Trophoblast cell (in vitro differentiated cells and primary cell): ENCODE results near the gene RANBP9.

Experiments used
- DNase-seq, 2 donors: peaks; one replicate each; pipeline ENCODE4 v3.0.0-alpha.2; 2016
- H2AFZ ChIP-seq: 2 replicates; pipeline ENCODE4 v1.6.1; 2013; ENCODE audit warnings: low read length, moderate library complexity, mild to moderate bottlenecking; ENCODE audit not compliant: insufficient read depth, poor library complexity
- H2AK5ac ChIP-seq: 2 replicates; pipeline ENCODE4 v1.6.1; 2013; ENCODE audit warnings: mild to moderate bottlenecking, low read length
- H2BK120ac ChIP-seq: 2 replicates; pipeline ENCODE4 v1.6.1; 2013; ENCODE audit warnings: low read length, mild to moderate bottlenecking, moderate library complexity; ENCODE audit not compliant: insufficient read depth, poor library complexity
- H2BK12ac ChIP-seq: 2 replicates; pipeline ENCODE4 v1.6.1; 2013; ENCODE audit warnings: mild to moderate bottlenecking, low read length, moderate library complexity
- H2BK5ac ChIP-seq: 2 replicates; pipeline ENCODE4 v1.6.1; 2013; ENCODE audit warnings: low read length, low read depth, moderate library complexity, mild to moderate bottlenecking; ENCODE audit not compliant: poor library complexity
- H3K14ac ChIP-seq: 2 replicates; pipeline ENCODE4 v1.6.1; 2013; ENCODE audit warnings: mild to moderate bottlenecking, low read length
- H3K18ac ChIP-seq: 2 replicates; pipeline ENCODE4 v1.6.1; 2013; ENCODE audit warnings: mild to moderate bottlenecking, low read length
- H3K23ac ChIP-seq: 2 replicates; pipeline ENCODE4 v1.6.1; 2013; ENCODE audit warnings: low read length
- H3K27ac ChIP-seq: 2 replicates; pipeline ENCODE4 v1.5.1; 2013; ENCODE audit warnings: low read depth, mild to moderate bottlenecking, inconsistent platforms, low read length, moderate library complexity
- H3K27me3 ChIP-seq: 2 replicates; pipeline ENCODE4 v1.6.1; 2013; ENCODE audit warnings: inconsistent platforms, mild to moderate bottlenecking, low read length, moderate library complexity; ENCODE audit not compliant: insufficient read depth
- H3K36me3 ChIP-seq, 2 experiments: 1 replicate in 1 of 2; 2 replicates in 1 of 2; pipeline ENCODE4 v1.6.1; 2013; ENCODE audit warnings: low read length in 2 of 2, mild to moderate bottlenecking in 2 of 2, moderate library complexity in 1 of 2; ENCODE audit not compliant: insufficient read depth in 2 of 2, control insufficient read depth in 1 of 2
- H3K4ac ChIP-seq: 2 replicates; pipeline ENCODE4 v1.6.1; 2013; ENCODE audit warnings: low read depth, mild to moderate bottlenecking, low read length, moderate library complexity
- H3K4me1 ChIP-seq, 2 experiments: 1 replicate in 1 of 2; 2 replicates in 1 of 2; pipeline ENCODE4 v1.6.1; 2013; ENCODE audit warnings: low read length in 2 of 2, mild to moderate bottlenecking in 2 of 2, moderate library complexity in 1 of 2; ENCODE audit not compliant: insufficient read depth in 2 of 2, control insufficient read depth in 1 of 2
- H3K4me2 ChIP-seq: 2 replicates; pipeline ENCODE4 v1.6.1; 2013; ENCODE audit warnings: inconsistent platforms, mild to moderate bottlenecking, low read length, moderate library complexity
- H3K4me3 ChIP-seq: 2 replicates; pipeline ENCODE4 v1.5.1; 2013; ENCODE audit warnings: mild to moderate bottlenecking, low read depth, low read length, inconsistent platforms
- H3K79me1 ChIP-seq: one replicate; pipeline ENCODE4 v1.6.1; 2013; ENCODE audit warnings: low read length
- H3K79me2 ChIP-seq: 2 replicates; pipeline ENCODE4 v1.6.1; 2013; ENCODE audit warnings: low read length, mild to moderate bottlenecking; ENCODE audit not compliant: control insufficient read depth, insufficient read depth, poor library complexity
- H3K9ac ChIP-seq: 2 replicates; pipeline ENCODE4 v1.6.1; 2013; ENCODE audit warnings: mild to moderate bottlenecking, low read length
- H3K9me3 ChIP-seq: 2 replicates; pipeline ENCODE4 v1.6.1; 2013; ENCODE audit warnings: low read depth, mild to moderate bottlenecking, control low read depth, inconsistent platforms, low read length; ENCODE audit not compliant: insufficient read depth
- H4K12ac ChIP-seq: 2 replicates; pipeline ENCODE4 v1.6.1; 2013; ENCODE audit warnings: low read depth, mild to moderate bottlenecking, low read length, moderate library complexity
- H4K8ac ChIP-seq: 2 replicates; pipeline ENCODE4 v1.6.1; 2013; ENCODE audit warnings: low read depth, mild to moderate bottlenecking, low read length, moderate library complexity
- H4K91ac ChIP-seq: one replicate; pipeline ENCODE4 v1.6.1; 2013; ENCODE audit warnings: low read depth, mild to moderate bottlenecking, low read length, moderate library complexity
- WGBS: extraction: QIAGEN DNeasy Blood & Tissue Kit; methylation state at CpG from one replicate; pipeline ENCODE4 v1.1.7; 2013; ENCODE audit warnings: missing lambda C conversion rate; ENCODE audit not compliant: insufficient read length, insufficient coverage; ENCODE audit errors: extremely low coverage; 5-methylcytosine and 5-hydroxymethylcytosine counted together

Gene RANBP9

GRCh38 chr6:13703496-13703895, 8.1 kb downstream of the RANBP9 start:
- Histone ChIP-seq H3K4me2 (no peak overlapping the region), H3K4me3 (no peak overlapping the region), H4K91ac (no peak overlapping the region), H3K4ac (peak overlapping the region; percentile 50), H3K9me3 (no peaks in the 10 kb centered on the region), H3K9ac (no peak overlapping the region), H3K27ac (no peak overlapping the region), H3K18ac (no peak overlapping the region), H4K12ac (no peak overlapping the region), H2AK5ac (no peak overlapping the region), H3K27me3 (no peaks in the 10 kb centered on the region), H3K23ac (no peak overlapping the region), H3K14ac (no peak overlapping the region), H3K79me2 (peaks cover 11% of the 10 kb centered on the region), H4K8ac (no peak overlapping the region), H3K36me3 (peaks cover 3 to 4% of the 10 kb centered on the region in 2 experiments), H3K79me1 (no peaks in the 10 kb centered on the region), H2AFZ (no peak overlapping the region), H2BK120ac (no peak overlapping the region), H2BK5ac (no peak overlapping the region), H2BK12ac (no peak overlapping the region), H3K4me1 (peaks cover 3 to 5% of the 10 kb centered on the region in 2 experiments)
- DNase-seq: no peak

GRCh38 chr6:13702809-13703302, 8.8 kb downstream of the RANBP9 start:
- H3K9me3 ChIP-seq: no peaks in the 10 kb centered on the region
- no peak overlapping the region for H3K14ac ChIP-seq
- H3K23ac ChIP-seq: no peak overlapping the region
- H2BK120ac ChIP-seq: no peak overlapping the region
- no peaks in the 10 kb centered on the region for H3K27me3 ChIP-seq
- H3K79me1 ChIP-seq: no peaks in the 10 kb centered on the region
- no peak overlapping the region for H3K9ac ChIP-seq
- peak overlapping the region; percentile 50 for H3K4ac ChIP-seq
- H3K4me3 ChIP-seq: no peak overlapping the region
- peaks cover 3 to 4% of the 10 kb centered on the region in 2 experiments for H3K36me3 ChIP-seq
- H2BK5ac ChIP-seq: no peak overlapping the region
- no CpG with 5 or more reads among the region's 4 CpGs for WGBS
- no peak overlapping the region for H3K4me2 ChIP-seq
- H2AFZ ChIP-seq: no peak overlapping the region
- no peak overlapping the region for H4K12ac ChIP-seq
- H3K18ac ChIP-seq: no peak overlapping the region
- peaks cover 7% of the 10 kb centered on the region for H3K79me2 ChIP-seq
- H4K8ac ChIP-seq: no peak overlapping the region
- H3K4me1 ChIP-seq: peaks cover 0 to 3% of the 10 kb centered on the region in 2 experiments
- H4K91ac ChIP-seq: no peak overlapping the region
- no peak overlapping the region for H3K27ac ChIP-seq
- no peak overlapping the region for H2BK12ac ChIP-seq
- peak in 1 of 2 donors; percentile 36 for DNase-seq
- no peak overlapping the region for H2AK5ac ChIP-seq

- Histone ChIP-seq H3K14ac (no peak overlapping the region), H2BK120ac (no peak overlapping the region), H3K4me2 (no peak overlapping the region), H3K4me3 (no peak overlapping the region), H4K8ac (no peak overlapping the region), H3K79me1 (no peaks in the 10 kb centered on the region), H3K18ac (no peak overlapping the region), H3K36me3 (peaks cover 2 to 3% of the 10 kb centered on the region in 2 experiments), H2AFZ (no peak overlapping the region), H3K27ac (no peak overlapping the region), H2AK5ac (no peak overlapping the region), H3K9me3 (no peaks in the 10 kb centered on the region), H3K4me1 (peaks cover 0 to 3% of the 10 kb centered on the region in 2 experiments), H3K79me2 (peaks cover 5% of the 10 kb centered on the region), H3K9ac (no peak overlapping the region), H3K23ac (no peak overlapping the region), H4K12ac (no peak overlapping the region), H3K4ac (peak overlapping the region; percentile 39), H4K91ac (no peak overlapping the region), H3K27me3 (no peaks in the 10 kb centered on the region), H2BK12ac (no peak overlapping the region), H2BK5ac (no peak overlapping the region)
- WGBS: no CpG with 5 or more reads among the region's 3 CpGs
- no peak for DNase-seq
These were observed 11.4 kb downstream of the RANBP9 start for GRCh38 chr6:13700232-13700631.

GRCh38 chr6:13698715-13699114, 12.9 kb downstream of the RANBP9 start:
- Histone ChIP-seq H3K9me3 (no peaks in the 10 kb centered on the region), H4K12ac (no peak overlapping the region), H3K27ac (no peak overlapping the region), H2BK120ac (no peak overlapping the region), H3K27me3 (no peaks in the 10 kb centered on the region), H2BK12ac (no peak overlapping the region), H3K9ac (no peak overlapping the region), H3K36me3 (peaks cover 2 to 3% of the 10 kb centered on the region in 2 experiments), H3K18ac (no peak overlapping the region), H3K23ac (no peak overlapping the region), H3K4me3 (no peak overlapping the region), H3K14ac (no peak overlapping the region), H4K8ac (no peak overlapping the region), H3K79me2 (peaks cover 5% of the 10 kb centered on the region), H2AFZ (no peak overlapping the region), H2AK5ac (no peak overlapping the region), H3K4ac (no peak overlapping the region), H3K79me1 (no peaks in the 10 kb centered on the region), H3K4me2 (no peak overlapping the region), H2BK5ac (no peak overlapping the region), H3K4me1 (peaks cover 0 to 3% of the 10 kb centered on the region in 2 experiments), H4K91ac (no peak overlapping the region)
- no CpG with 5 or more reads among the region's 5 CpGs for WGBS
- no peak for DNase-seq
